ENCODE data around the gene MACROD2. TPM values are rescaled to one million over a fixed set of nuclear protein-coding genes. Genes with fewer than 3 reads are reported as not detected.

Gene MACROD2
- total RNA-seq, 2 experiments from 2014 or later, result not detected

DNA sequence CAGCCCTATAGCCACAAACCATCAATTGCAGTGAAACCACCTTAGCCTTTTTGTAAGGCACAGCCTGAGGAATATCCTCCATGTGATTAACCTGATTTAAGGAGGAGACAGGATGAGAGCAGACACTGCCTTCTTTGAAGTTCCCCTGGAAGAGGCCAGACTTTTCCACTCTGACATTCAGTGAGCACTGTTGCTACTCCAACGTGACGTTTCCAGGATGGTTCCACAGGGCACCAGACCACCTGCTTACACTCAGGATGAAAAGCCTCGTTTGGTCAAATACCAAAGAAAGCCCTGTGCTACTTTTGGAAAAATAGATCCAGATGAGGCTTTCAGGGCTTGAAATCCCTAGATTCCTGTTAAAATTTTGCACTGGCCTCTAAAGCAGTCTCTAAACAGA, 1444.2 kb downstream of the MACROD2 start:
- Mint-ChIP-seq H3K36me3 (no peaks in the 10 kb centered on the region), H3K4me1 (ENCODE audit: low read depth) (no peaks in the 10 kb centered on the region), H3K27ac (no peak overlapping the region), H3K4me3 (no peak overlapping the region), H3K27me3 (no peaks in the 10 kb centered on the region), H3K9me3 (peaks cover 20% of the 10 kb centered on the region)
- ChIA-PET CTCF (no interaction called here), POLR2A (no interaction called here)
- intact Hi-C loops (cut with micrococcal nuclease), result no loop called here
- DNase-seq, result no peak

DNA sequence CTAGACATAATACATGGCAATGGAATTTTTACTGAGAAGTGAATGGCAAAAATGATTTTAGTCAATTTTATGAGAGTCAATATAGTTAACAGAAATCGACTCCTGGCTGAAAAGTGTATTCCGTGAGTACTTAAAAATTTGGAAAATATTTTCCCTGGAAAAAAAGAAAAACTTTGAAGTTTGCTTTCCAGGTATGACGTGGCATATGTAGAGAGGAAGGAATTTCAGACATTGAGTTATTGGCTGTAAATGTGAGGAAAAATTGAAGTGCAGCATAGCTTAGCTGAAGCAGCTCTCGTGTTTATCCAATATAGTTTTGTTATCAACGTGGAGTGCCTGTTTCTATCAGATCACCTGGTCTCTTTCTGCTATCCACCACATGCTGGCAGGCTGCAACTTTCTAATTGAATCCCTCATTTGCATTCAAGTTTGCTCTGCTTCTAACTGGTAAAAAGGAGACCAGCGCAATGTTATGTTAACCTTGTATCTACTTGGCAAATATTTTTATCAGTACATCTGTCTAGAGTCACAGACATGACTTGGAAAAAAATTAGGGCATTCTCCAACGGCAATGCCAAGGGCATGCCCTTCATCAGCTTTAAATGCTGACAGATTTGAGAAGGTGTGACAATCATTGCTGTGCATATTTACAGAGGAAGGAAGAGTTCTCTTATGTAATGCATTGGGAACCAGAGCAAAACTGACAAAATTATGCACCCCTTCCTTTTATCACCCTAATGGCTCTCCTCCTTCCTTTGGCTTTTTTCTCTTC, 1444.9 kb downstream of the MACROD2 start:
- no peak for DNase-seq
- Mint-ChIP-seq H3K27me3 (no peaks in the 10 kb centered on the region), H3K4me1 (ENCODE audit: low read depth) (no peaks in the 10 kb centered on the region), H3K36me3 (no peaks in the 10 kb centered on the region), H3K27ac (no peak overlapping the region), H3K9me3 (peaks cover 18% of the 10 kb centered on the region), H3K4me3 (no peak overlapping the region)
- ChIA-PET POLR2A (no interaction called here), CTCF (no interaction called here)
- intact Hi-C loops (cut with micrococcal nuclease), result no loop called here

DNA sequence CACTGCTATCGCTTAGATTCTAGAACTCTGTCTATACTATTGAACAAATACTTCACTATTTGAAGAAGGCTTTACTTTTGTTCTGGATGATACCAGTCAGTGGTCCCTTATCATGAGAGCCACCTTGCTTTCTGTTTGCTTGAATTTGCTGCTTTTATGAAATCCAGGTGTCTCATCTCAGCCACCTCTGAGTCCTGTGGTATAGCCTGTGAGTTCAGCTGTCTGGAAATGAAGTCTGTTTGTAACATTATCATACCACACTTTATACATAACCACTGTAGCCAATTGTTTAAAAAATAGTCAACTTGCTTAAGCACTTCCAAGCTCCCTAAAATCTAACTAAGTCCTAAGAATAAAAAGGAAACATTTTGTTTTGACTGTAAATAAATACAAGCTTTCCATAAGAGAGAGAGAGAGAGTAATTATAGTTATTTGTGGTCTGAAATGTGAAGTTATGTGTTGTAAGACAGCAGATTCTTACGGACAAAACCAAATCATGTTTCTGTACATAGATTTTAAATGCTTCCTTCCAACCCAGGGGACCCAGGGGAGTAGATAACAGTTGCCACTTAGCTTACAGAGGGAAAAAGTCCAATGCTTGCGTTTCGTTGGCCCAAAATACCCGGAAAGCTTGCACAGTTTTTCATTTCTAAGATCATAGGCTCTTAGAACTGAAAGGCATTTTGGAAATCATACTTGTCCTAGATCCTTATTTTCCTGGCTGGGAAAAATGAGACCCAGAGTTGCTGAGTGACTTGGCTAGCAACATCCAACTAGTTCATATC, 1449.9 kb downstream of the MACROD2 start:
- H3K4me1 Mint-ChIP-seq (ENCODE audit: low read depth), result no peaks in the 10 kb centered on the region
- DNase-seq, result no peak
- ChIA-PET POLR2A (no interaction called here), CTCF (no interaction called here)
- H3K27ac Mint-ChIP-seq, result no peak overlapping the region
- H3K4me3 Mint-ChIP-seq, result no peak overlapping the region
- no peaks in the 10 kb centered on the region for H3K27me3 Mint-ChIP-seq
- H3K36me3 Mint-ChIP-seq, result no peaks in the 10 kb centered on the region
- no peaks in the 10 kb centered on the region for H3K9me3 Mint-ChIP-seq
- intact Hi-C loops (cut with micrococcal nuclease), result no loop called here

DNA sequence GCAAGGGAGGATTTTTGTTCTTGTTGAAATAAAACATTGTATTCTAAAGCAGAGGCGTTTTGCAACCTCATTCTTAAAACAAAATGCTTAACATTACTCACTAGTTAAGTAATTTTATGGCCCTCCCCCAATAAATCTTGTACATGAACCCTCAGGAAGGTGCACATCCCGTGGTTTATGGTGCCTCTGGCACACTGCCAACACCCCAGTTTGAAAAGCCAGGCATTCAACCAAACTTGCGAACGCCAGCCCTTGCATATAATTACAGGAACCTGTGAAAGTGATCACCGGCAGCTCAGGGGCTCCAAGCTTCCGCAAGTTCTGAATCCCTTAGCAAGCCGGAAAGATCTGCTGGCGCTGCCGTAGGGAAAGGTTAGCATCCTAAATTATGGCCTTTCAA, 1451.1 kb downstream of the MACROD2 start:
- ChIA-PET POLR2A (no interaction called here), CTCF (no interaction called here)
- Mint-ChIP-seq H3K27me3 (no peaks in the 10 kb centered on the region), H3K4me1 (ENCODE audit: low read depth) (no peaks in the 10 kb centered on the region), H3K9me3 (no peaks in the 10 kb centered on the region), H3K27ac (no peak overlapping the region), H3K36me3 (no peaks in the 10 kb centered on the region), H3K4me3 (no peak overlapping the region)
- no peak for DNase-seq
- intact Hi-C loops (cut with micrococcal nuclease), result no loop called here

DNA sequence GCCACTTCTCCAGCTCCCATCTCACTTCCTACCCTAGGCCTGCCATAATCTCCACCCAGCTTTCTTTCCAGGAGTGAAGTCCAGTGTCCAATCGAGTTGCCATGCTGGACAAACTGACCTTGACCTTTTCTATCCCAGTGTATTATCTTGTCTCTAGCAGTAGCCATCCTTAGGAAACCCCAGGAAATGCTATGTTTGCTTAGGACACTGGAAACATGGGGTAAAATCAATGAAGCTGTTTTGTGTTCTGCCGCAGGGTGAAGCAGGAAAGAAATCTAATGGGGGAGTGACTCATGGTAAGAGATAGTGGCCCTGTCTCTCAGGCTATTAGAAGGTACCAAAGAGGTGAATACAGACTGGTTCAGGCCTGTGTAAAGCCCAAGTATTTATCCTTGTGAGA, 1452.2 kb downstream of the MACROD2 start:
- intact Hi-C loops (cut with micrococcal nuclease), result no loop called here
- no peak for DNase-seq
- Mint-ChIP-seq H3K27me3 (no peaks in the 10 kb centered on the region), H3K4me1 (ENCODE audit: low read depth) (no peaks in the 10 kb centered on the region), H3K4me3 (no peak overlapping the region), H3K27ac (no peak overlapping the region), H3K9me3 (no peaks in the 10 kb centered on the region), H3K36me3 (no peaks in the 10 kb centered on the region)
- ChIA-PET POLR2A (no interaction called here), CTCF (no interaction called here)

DNA sequence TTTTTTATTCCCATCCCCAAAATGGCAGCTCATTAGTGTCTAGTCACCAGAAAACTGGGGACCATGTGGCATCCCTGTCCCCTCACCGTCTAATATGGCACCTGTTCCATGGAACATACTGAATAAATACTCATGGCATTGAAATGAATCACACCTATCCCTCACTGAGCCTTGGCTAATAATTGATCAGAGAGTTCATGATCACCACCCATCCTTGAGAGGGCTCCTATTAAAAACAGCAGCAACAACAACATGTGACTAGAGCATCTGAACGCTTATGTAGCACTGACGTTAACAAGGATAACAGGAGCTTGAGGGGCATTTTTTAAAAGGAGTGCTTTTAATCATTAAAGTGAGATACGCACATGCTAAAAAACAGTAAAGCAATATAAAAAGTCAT, 1453.7 kb downstream of the MACROD2 start:
- DNase-seq, result no peak
- H3K9me3 Mint-ChIP-seq, result no peaks in the 10 kb centered on the region
- ChIA-PET CTCF (no interaction called here), POLR2A (no interaction called here)
- intact Hi-C loops (cut with micrococcal nuclease), result no loop called here
- no peaks in the 10 kb centered on the region for H3K27me3 Mint-ChIP-seq
- no peaks in the 10 kb centered on the region for H3K4me1 Mint-ChIP-seq (ENCODE audit: low read depth)
- no peak overlapping the region for H3K4me3 Mint-ChIP-seq
- no peak overlapping the region for H3K27ac Mint-ChIP-seq
- no peaks in the 10 kb centered on the region for H3K36me3 Mint-ChIP-seq

DNA sequence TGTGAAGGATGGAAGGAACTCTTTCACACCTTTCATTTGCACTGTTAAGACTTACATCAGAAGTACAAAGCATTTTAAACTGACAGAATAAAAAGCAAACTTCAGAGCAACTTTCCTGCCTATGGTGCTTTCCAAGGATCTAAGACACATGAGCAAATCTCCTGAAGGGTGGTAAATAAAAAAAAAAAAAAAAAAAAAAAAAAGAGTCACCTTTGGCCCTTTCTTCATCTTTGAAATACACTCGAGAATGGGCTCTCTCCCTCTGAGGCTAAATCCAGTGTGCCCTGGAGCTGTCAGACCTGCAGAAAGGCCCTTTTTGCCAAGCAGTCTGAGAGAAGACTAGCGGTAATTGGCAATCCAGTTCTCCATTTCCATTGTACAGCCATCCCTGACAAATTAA, 1455.9 kb downstream of the MACROD2 start:
- intact Hi-C loops (cut with micrococcal nuclease), result no loop called here
- Mint-ChIP-seq H3K36me3 (no peaks in the 10 kb centered on the region), H3K4me1 (ENCODE audit: low read depth) (no peaks in the 10 kb centered on the region), H3K9me3 (peaks cover 4% of the 10 kb centered on the region), H3K27ac (no peak overlapping the region), H3K4me3 (no peak overlapping the region), H3K27me3 (no peaks in the 10 kb centered on the region)
- ChIA-PET POLR2A (no interaction called here), CTCF (no interaction called here)
- no peak for DNase-seq

DNA sequence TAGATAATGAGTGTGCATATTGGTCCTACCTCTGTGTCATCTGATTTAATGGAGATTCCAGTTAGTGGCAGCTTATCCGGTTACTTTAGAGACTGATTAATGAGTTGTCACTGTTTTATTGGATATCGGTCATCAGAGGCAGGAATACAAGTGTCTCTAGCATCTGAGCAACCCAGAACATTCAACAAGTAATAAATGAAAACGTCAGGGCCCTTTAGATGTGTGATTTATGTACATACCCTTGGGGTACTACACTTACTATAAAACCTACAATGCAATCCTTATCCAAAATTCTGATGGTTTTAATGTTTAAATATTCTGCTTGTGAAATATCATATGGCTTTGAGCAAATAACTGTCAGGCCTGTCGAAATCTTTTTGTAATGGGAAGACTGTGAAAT, 1460.0 kb downstream of the MACROD2 start:
- no peak for DNase-seq
- Mint-ChIP-seq H3K27me3 (no peaks in the 10 kb centered on the region), H3K9me3 (peaks cover 7% of the 10 kb centered on the region), H3K4me1 (ENCODE audit: low read depth) (no peaks in the 10 kb centered on the region), H3K36me3 (no peaks in the 10 kb centered on the region), H3K4me3 (no peak overlapping the region), H3K27ac (no peak overlapping the region)
- CTCF ChIA-PET, result no interaction called here
- POLR2A ChIA-PET, result no interaction called here
- intact Hi-C loops (cut with micrococcal nuclease), result no loop called here

DNA sequence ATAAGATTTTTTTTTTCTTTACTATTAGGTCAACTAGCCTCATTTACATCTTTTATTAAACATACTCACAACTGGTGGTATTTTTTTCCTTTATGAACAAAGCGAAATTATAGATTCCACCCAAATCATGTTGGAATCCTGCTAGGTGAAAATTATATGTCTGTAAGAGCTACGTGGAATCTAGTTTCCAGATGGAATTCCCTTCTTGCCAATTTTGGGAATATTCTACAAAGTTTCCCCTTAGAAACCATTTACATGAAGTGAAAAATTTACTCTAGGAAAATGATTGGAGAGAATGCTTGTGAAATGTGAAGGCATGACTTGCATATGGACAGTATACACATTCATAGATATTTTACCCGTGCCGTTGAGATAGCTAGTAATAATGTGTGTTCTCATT, 1466.6 kb downstream of the MACROD2 start:
- H3K27ac Mint-ChIP-seq, result no peak overlapping the region
- peaks cover 8% of the 10 kb centered on the region for H3K9me3 Mint-ChIP-seq
- H3K36me3 Mint-ChIP-seq, result no peaks in the 10 kb centered on the region
- no peaks in the 10 kb centered on the region for H3K27me3 Mint-ChIP-seq
- no peak overlapping the region for H3K4me3 Mint-ChIP-seq
- ChIA-PET POLR2A (no interaction called here), CTCF (no interaction called here)
- no peaks in the 10 kb centered on the region for H3K4me1 Mint-ChIP-seq (ENCODE audit: low read depth)
- DNase-seq, result no peak
- intact Hi-C loops (cut with micrococcal nuclease), result no loop called here

DNA sequence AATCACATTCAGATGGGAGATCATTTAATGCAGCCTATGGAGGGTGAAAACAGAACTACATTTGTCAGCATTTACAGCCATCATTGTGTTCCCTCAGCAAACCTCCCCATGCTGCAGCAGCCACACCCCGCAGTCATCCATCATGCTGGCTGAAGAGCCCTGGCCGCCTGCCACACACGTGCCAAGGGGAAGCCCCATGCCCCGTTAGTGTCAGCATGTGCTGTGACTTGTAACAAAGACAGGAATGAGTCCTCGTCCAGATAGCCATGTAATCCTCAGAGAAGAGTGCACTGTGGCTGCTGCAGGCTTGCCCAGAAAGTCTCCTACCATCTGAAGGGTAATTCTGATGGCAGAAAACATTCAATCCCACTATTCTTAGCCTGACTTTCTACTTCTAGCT, 1480.2 kb downstream of the MACROD2 start:
- Mint-ChIP-seq H3K27me3 (no peaks in the 10 kb centered on the region), H3K4me1 (ENCODE audit: low read depth) (no peaks in the 10 kb centered on the region), H3K4me3 (no peak overlapping the region), H3K36me3 (no peaks in the 10 kb centered on the region), H3K9me3 (peaks cover 6% of the 10 kb centered on the region), H3K27ac (no peak overlapping the region)
- intact Hi-C loops (cut with micrococcal nuclease), result no loop called here
- ChIA-PET POLR2A (no interaction called here), CTCF (no interaction called here)
- DNase-seq, result no peak

DNA sequence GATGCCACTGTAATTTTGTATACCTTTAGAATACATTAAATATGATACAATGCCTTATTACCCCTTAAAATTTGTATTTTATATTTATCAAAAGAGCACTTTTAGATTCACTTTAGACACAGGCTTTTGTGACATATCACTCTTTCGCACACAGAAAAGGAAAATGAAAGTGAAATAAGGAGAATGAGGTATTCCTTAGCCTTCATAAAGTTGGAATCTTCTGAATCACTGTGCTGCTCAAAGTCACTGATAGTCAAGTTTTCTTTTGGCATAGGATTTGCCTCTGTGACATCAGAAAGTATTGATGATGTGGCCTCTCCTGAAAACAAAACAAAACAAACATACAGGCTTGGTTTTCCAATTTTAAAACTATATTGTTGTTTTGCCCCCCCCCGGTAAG, 1480.9 kb downstream of the MACROD2 start:
- ChIA-PET CTCF (no interaction called here), POLR2A (no interaction called here)
- Mint-ChIP-seq H3K36me3 (no peaks in the 10 kb centered on the region), H3K27me3 (no peaks in the 10 kb centered on the region), H3K27ac (no peak overlapping the region), H3K4me3 (no peak overlapping the region), H3K4me1 (ENCODE audit: low read depth) (no peaks in the 10 kb centered on the region), H3K9me3 (peaks cover 6% of the 10 kb centered on the region)
- intact Hi-C loops (cut with micrococcal nuclease), result no loop called here
- DNase-seq, result no peak

DNA sequence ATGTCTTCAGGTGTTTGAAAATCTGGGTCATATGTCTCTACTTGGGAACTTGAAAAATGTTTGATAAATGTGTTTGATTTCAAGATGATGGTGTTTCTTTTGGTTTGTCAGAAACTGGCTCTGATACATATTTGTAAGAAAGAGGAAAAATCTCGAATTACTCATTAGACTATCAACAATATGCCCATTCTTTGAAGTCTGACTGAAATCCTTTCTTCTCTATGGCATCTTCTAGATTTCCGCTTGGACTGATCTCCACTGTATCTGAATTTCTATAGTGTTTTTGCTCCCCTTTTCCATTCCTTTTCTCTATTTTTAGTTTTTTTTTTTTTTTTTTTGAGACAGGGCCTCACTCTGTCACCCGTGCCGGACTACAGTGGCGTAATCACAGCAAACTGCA, 1481.5 kb downstream of the MACROD2 start:
- Mint-ChIP-seq H3K36me3 (no peaks in the 10 kb centered on the region), H3K4me3 (no peak overlapping the region), H3K9me3 (peaks cover 6% of the 10 kb centered on the region), H3K27me3 (no peaks in the 10 kb centered on the region), H3K4me1 (ENCODE audit: low read depth) (no peaks in the 10 kb centered on the region), H3K27ac (no peak overlapping the region)
- ChIA-PET CTCF (no interaction called here), POLR2A (no interaction called here)
- intact Hi-C loops (cut with micrococcal nuclease), result no loop called here
- no peak for DNase-seq

DNA sequence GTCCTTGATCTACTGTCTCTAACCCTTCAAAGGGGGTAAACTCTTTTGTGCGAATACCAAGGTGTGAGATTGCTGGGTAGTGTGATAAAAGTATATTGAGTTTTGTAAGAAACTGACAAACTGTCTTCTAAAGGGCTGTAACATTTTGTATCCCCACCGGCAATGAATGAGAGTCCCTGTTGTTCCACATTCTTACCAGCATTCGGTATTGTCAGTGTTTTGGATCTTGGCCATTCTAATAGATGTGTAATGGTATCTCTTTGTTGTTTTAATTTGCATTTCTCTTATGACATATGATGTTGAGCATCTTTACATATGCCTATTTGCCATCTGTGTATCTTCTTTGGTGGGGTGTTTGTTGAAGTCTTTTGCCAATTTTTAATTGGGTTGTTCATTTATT, 1487.2 kb downstream of the MACROD2 start:
- Mint-ChIP-seq H3K36me3 (no peaks in the 10 kb centered on the region), H3K4me3 (no peak overlapping the region), H3K27me3 (no peaks in the 10 kb centered on the region), H3K9me3 (peaks cover 13% of the 10 kb centered on the region), H3K4me1 (ENCODE audit: low read depth) (no peaks in the 10 kb centered on the region), H3K27ac (no peak overlapping the region)
- ChIA-PET CTCF (no interaction called here), POLR2A (no interaction called here)
- no peak for DNase-seq
- intact Hi-C loops (cut with micrococcal nuclease), result no loop called here
